ENCODE results near the gene POM121.
"Not testable (repeated sequence)": the region's sequence is repeated elsewhere in the genome, so short reads cannot be mapped to it uniquely, and the experiment has no call there.

GRCh38 chr7:72975656-72976286 is 50.9 kb downstream of the POM121 start:
- not testable (repeated sequence) for TF ChIP-seq POLR2A, CTCF (IDR thresholded peaks at IDR 0.05)
